Inflammatory macrophage treated with lipopolysaccharide for 1 hour (primary cell): ENCODE results near the gene RAP1GAP2.

ENCODE experiments used
- DNase-seq, 2 donors: peaks; one replicate each; pipeline ENCODE4 v3.0.0-alpha.2; 2020 to 2022

RAP1GAP2 gene

DNA sequence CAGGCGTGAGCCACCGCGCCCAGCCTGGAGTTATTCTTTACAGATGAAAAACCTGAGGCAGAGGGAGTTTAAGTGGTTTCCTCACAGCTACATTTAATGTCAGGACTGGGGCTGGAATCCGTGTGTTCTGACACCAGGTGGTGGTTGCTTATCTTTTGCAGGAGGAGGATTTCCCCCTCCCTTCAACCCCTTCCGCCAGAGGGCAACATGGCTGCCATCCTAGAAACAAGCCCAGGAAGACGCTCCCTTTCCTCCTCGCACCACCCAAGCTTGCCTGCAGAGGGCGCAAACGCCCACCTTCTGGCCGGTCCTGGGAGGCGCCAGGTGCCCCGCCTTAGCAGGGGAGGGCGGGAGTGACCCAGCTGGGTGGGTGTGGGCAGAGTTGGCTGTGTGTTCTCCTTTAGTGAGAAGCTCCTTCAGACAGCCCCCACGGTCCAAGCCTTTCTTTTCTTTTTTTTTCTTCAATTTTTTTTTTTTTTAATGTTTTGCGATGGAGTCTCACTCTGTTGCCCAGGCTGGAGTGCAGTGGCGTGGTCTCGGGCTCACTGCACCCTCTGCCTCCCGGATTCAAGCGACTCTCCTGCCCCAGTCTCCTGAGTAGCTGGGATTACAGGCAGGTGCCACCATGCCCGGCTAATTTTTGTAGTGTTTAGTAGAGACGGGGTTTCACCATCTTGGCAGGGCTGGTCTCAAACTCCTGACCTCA lies 9.9 kb upstream of the RAP1GAP2 start:
- peak; percentile 87 to 99 for DNase-seq

DNA sequence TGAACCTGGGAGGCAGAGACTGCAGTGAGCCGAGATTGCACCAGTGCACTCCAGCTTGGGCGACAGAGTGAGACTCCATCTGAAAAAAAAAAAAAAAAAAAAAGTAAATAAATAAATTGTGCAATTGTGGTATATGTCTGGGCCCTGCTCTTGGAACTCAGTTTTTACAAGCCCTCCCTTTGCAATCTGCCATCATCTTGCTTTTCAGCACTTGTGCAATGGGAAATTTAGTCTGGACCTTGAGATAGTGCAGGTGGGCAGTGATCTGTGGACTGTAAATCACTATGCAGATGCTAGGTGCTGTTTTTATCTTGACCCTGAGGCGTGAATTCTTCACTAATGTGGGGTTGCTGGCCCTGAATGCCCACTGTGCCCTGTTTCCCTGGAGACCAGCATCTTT lies 6.5 kb upstream of the RAP1GAP2 start:
- no peak for DNase-seq

DNA sequence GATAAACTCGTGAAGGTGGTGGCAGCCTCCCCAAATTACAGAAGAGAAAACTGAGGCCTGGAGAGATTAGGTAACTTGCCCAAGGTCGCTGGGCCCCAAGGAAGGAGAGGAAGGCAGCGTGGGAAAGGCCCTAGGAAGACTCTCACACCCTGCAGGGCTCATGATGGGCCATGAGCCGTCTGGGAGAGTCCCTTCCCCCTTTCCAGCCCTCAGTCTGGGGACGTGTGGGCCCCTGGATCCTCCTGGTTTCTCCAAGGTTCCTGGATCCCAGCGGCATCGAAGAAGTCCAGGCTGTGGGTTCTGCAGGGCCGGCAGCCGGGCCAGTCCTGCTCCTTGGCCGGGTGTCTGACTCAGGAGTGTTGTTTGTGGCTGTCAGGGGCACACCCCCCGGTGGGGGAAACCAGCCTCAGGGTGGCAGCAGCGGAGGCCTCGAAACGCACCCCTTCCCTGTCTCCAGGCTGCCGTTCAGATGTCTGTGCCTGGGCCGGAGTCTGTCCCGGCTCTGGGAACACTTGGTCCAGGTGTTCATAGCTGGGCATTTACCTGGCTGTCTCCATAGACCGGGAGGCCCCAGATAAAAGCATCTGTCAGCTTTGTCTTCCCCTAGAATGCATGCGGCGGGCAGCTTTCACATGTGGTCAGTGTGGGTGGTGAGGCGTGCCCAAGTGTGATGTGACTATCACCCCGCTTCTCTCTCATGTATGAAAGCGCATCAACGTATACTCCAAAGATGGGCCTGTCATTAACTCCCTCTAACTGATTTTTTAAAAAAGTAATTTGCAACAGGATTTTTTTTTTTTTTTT lies 3.7 kb upstream of the RAP1GAP2 start:
- peak in 1 of 2 donors; percentile 73 for DNase-seq

DNA sequence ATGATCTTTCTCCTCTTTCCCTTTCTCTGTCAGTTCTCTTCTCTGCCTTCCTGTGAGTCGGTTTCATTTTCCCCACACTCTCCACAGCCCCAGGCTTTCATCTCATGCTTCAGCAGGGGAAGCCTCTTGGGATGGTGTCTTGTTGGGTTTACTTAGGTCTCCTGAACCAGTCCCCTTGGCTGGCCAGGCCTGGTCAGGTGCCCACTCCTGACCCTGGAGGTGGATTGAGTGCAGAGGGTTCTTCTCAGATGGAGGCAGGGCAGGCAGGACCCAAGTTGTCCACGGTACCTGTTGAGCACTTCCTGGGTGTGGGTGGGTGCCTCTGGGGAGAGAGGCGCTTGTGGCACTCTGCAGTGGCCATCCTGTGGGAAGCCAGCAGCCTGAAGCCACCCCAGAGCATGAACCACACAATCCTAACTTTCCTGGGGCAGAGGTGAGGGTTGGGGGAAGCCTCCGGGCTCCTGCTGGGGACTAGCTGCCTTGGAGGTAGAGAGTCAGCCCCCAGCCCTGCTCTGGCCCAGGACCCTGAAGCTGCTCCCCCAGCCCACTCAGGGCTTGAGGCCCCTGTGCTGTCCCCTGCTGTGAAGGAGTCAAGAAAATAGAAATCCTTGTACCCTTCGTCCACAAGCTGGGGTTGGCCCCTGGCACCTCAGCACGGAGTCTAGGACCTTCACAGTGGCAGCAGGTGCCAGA lies 2.0 kb upstream of the RAP1GAP2 start:
- DNase-seq = peak in 1 of 2 donors; percentile 34

DNA sequence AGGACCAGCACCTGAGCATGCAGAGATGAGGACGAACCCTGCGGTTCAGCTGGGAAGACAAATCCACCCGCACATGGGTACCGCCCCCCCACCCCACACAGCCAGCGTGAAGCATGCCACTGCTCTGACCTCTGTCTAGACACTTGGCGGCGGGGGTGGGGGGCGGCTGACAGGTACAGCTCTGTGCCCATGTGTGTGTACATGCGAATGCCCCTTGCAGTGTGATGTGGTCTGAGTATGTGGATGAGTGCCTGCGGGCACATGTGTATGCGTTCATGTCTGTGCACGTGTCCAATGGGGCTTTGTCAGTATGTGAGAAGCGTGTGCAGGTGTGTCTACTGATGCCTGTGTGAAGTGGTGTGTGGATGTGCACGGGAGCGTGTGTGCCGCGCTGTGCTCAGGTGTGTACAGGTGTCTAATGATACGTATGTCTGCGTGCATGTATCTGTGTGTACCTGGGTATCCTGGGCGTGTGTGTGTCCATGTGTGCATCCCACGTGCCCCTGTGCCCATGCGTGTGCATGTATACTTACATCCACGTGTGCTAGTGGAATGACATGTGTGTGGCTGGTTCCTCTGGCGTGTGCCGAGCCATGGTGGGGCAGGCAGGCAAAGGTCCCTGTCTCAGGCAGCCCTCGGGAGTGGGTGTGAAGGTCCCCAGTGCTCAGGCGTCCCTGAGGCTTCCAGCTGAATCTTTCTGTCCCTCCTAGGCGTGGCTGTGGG lies 636 bp upstream of the RAP1GAP2 start:
- no peak for DNase-seq

DNA sequence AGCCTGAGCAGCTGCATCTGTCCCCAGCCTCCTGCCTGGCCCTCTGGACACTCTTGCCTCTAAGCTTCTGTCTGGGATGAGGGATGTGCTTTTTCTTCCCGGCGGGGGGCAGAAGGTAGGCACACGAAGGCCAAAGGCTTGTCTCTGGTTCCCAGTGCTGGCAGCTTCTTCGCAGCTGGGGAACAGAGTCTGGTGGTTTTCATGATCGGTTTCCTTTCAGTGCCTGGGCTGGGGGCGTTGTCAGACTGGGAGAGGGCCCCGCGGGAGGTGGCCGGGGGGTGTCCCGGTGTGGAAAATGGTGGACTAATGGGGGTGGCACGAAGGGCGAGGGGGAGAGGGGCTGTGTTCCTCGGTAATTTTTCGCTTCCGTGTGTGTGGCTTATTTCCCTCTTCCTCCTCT lies 988 bp downstream of the RAP1GAP2 start:
- DNase-seq = no peak

DNA sequence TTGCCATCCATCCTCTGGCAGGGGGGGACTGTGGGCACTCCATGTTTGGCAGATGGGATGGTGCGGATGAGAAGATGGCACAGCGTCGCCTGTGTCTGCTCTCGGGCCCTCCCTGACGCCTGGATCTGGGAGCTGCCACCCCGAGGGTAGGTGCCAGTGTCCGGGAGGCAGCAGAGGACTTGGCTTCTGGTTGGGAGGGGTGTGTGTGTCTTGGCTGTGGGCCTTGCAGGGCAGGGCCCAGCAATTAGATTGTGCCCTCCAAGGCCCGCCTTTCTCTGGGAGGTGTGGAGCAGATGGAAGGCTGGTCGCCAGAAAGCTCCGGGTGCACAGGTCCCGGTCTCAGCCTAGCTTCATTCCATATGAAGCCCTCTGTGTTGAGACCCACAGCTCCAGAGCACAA lies 1.4 kb downstream of the RAP1GAP2 start:
- no peak for DNase-seq

DNA sequence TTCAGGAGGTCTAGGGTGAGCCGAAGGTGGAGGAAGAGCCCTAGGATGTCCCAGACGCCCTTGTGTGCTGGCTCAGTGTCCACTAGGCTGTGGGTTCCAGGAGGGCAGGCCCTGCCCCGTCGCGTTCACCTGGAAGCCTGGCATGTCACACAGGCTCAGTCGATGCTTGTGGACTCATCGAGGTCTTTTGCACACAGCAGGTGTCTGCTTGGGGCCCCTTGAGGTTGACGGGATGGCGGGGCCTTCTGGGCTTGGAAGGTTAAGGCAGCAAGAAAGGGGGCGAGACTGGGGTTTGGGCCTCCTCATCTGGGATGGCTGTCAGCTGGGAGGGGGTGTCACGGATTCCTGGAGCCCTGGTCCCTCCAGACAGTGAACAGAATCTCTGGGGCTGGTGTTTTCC lies 1.9 kb downstream of the RAP1GAP2 start:
- DNase-seq = no peak

DNA sequence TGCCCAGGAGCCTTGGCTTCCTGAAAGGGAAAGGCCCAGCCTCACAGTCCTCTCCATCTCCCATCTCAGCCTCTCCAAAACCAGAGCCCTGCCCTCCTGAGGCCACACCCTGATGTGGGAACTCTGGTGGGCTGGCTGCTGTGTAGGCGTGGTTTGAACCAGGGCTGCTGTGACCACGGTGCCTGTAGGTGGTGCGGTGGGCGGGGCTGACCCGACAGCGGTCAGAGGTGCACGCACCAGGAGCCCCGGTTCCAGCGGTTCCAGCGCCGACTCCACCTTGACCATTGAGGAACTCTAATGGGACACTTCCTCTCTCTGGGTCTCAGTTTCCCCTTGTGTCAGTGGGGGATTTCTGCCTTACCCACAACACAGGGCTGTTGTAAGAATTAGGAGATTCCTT lies 2.4 kb downstream of the RAP1GAP2 start:
- no peak for DNase-seq

DNA sequence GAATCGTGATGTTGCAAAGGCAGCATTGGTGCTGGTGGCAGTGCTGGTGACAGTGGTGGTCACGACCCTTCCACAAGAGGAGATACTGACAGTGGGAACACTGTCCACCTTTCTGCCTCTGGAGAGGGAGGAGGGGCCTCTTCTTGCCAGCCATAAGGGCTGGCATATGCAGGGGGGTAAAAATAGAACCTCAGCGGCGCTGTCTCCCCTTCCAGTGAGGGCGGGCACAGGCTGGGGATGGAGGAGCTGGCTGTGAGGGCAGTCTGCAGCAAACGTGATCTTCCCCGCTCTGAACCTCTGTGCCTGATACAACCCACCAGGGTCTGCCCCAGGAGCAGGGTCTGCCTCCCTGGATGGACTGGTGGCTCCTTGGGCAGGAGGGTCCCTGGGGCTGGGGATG lies 3.4 kb downstream of the RAP1GAP2 start:
- no peak for DNase-seq

DNA sequence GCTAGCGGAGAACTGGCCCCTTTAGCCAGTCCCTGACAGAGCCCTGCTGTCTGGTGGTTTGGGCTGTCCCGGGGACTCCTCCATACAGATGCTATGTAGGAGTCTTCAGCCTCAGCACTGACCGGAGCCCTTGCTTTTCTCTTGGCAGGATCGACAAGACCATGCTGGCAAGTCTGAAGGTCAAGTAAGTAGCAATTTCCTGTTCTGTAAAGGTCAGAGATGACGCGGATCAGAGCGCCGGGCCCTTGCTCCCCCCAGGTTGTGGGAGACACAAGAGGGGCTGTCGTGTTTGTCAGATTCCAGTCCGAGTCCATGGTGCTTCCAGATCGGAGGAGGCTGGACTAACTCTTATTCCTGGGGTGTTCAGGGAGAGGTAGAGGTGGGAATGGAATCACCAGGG lies 4.1 kb downstream of the RAP1GAP2 start:
- DNase-seq = no peak

DNA sequence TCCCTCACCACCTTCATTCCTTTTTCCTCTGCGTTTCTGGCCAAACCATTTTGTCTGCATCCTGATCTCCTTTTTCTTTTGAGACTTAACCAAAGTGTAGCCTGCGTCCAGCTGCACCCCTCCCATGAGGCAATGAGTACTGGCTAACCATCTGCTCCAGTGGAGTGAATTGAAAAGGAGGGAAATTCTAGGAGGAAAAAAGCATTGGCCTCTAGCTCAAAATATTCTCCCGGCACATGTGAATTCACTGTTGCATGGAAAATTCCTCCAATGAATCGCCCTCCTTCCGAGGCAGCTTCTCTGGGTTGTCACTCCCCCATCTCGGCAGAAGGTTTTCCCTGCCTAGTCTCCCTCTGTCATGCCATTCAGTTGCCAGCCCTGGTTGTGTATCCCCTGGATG lies 5.6 kb downstream of the RAP1GAP2 start:
- DNase-seq = no peak

DNA sequence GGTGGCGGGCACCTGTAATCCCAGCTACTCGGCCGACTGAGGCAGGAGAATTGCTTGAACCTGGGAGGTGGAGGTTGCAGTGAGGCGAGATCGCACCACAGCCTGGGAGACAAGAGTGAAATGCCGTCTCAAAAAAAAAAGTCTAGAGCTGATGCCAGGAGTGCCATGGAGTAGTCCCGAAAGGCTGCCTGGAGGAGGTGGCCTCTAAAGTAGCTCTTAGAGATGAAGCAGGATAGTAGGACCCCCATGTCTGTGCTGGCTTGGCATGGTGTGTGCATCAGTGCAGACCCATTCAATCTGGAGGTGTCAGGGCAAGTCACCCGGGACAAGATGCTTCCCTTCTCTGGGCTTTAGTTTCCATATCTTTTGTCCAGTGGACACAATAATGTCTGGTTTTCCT lies 6.3 kb downstream of the RAP1GAP2 start:
- DNase-seq = no peak

DNA sequence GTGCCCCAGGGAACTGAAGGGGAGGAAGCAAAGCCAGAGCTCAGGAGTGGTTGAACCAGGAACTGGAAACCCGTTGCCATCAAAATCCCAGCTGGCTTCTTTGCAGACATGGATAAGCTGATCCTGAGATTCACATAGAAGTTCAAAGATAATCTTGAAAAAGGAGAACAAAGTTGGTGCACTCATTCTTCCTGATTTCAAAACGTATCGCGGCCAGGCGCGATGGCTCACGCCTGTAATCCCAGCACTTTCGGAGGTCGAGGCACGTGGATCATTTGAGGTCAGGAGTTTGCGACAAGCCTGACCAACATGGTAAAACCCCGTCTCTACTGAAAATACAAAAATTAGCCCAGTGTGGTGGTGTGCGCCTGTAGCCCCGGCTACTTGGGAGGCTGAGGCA lies 7.1 kb downstream of the RAP1GAP2 start:
- DNase-seq = peak in 1 of 2 donors; percentile 18

DNA sequence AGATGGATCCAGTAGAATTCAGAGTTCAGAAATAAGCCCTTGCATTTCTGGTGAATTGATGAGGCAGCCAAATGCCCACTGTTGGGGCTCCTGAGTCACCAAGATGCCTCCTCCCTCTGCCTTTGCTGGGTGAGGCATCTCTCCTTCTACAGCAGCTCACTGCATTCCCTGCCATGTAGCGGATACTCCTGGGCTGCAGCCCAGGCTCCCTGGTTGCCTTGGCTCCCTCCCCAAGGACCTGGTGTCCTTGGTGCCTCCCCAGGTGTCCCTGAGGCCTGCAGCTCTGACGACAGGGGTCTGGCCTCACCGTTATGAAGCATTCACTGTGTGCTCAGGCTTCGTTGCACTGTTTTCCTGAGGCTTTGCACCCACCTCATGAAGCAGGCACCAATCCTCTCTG lies 7.7 kb downstream of the RAP1GAP2 start:
- no peak for DNase-seq

DNA sequence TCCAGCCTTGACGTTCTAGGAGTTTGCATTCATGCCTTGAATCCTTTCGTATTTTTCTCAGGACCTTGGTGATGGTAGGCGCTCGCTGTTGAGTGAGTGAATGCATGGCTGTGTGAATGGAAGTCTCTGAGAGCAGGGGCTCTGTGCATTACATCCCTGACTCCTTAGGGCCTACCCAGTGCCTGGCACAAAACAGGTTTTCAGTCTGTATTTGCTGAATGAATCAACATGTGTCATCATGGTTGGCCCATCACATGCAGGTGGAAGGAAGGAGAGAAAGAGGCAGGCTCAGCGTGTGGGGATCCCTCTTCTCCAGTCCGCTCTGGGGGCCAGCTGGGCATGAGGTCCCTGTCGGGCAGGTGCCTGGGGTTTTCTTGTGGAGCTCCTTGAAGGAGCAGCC lies 8.7 kb downstream of the RAP1GAP2 start:
- no peak for DNase-seq

DNA sequence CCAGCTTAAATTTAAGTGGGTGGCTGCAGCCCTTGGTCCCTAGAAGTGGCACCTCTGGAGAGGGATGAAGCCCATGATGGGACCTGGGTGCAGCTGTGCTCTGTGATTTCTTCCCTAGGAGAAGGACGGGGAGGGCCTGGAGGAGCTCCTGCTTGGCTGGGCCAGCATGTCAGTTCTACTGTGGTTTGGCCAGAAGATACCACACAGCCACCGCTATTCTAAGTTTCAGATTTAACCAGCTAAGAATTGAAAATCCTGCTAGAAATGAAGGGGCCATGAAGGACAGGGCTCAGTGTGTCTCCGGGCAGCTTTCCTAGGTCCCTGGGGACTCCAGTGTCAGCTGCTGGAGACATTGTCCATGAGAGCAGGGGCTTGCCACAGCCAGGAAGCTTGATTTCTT lies 9.7 kb downstream of the RAP1GAP2 start:
- no peak for DNase-seq

DNA sequence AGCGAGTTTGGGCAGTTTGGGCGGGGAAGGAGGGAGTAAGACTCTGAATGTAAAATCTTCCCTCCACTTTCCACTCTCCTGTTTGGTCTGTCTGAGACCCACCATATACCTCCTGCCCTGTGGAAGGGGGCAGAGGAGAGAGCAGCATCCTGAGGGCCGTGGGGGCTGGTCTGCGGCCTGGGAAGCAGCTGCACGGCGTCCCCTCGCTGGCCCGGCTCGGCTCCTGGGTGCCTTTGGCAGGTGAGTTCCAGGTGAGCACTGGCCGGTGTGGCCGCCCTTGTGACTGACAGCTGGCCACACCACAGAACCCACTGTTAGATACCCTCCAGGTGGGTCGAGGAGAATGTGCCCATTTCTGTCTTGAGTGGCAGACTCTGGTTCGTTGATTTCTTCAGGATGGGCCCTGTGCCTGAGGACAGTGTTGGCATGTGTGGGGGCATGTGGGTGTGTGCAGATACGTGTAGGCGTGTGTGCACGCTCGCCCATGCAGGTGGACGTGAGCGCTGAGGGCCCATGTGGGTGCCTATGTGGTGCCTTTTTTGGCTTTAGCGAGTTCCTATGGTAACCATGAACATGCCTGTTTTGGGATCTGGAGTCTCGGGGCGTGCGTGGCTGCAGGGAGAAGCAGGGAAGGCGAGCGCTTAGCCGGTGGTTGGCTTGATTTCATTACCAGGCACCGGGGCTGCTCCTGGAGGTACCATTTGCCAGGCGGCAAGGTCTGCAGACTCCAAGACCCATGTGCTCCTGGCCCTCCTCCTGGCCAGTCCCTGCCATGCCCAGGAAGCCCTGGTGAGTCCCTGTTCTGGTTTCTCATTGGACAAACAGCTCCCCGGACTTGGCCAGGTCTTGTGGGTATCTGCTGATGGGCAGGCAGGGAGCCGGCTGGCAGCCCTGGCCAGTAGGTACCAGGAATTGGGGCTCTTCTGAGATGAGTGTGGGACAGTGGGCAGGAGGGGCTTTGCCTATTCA lies 12.4 kb downstream of the RAP1GAP2 start:
- DNase-seq = no peak

DNA sequence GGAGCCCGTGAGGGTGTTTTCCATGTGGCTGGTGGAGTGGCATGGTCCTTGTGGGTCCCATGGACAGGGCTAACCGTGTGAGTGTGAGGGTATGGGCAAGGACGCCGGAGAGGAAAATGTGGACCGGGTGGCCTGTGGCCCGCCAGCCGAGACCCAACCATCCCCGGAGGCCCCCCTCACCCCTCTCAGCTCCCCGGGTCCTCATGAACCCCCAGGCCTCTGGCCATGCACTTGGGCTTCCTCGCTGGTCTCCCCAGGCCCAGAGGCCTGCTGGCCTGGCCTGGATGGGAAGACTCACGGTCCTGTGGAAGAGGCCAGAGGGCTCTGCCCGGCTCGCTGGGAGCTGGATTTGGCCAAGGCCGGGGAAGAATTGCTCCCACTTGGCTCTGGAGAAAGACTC lies 13.1 kb downstream of the RAP1GAP2 start:
- DNase-seq = no peak

DNA sequence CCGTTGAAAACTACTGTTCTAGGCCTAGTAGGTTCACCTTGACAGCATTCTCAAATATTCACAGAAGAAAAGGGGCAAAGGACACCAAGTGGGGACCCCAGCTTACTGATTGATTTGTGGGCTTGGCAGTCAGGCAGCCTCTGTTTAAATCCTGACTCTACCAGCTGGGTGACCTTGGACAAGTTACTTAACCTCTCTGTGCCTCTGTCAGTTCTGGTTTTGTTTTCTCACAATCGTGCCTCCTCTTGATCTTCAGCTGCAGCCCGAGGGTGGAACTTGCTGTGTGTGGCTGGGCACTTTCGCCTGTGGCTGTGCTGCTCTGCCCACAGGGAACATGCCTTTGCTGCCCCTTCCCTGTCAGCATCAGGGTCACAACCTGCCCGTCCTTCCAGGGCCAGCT lies 17.8 kb downstream of the RAP1GAP2 start:
- no peak for DNase-seq

DNA sequence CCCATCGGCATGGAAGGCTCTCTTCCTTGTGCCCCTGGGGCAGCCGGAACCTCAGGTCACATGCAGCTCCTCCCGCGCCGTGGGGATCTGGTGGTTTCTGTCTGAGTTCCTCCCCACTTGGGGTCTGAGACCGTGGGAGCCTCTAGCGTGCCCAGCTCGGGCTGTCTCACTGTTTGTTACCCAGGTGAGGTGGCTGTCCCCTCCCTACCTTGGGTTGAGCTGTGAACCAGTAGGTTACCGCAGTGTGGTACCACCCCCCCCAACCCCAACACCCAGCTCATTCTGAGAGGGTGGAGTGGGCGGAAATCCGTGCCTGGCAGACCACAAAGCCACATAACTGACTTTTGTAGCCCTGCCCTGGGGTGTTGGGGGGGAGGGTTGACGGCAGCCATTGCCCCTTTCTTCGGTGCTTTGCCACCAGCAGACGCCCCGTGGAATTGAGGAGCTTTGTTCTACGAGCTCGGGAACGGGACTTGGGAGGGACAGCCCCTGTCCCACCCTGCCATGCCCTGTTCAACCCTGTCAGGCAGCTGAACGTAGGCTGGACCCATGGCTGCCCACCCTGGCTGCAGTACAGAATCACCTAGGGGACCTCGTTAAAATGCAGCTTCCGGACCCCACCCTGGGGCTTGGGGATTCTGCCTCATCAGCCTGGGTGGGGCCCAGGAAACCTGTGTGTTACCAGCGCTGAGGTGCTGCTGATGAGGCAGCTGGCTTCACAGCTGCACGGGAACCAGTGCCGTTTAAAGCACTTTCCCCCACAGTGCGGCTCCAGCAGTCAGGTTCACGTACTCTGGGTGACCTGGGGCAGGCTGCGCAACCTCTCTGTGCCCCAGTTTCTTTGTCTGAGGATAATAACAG lies 18.5 kb downstream of the RAP1GAP2 start:
- DNase-seq = peak in 1 of 2 donors; percentile 36
